ENCODE measurements around the gene SLC22A12. TPM values are rescaled to one million over a fixed set of nuclear protein-coding genes. Genes with fewer than 3 reads are reported as not detected.

SLC22A12 gene
- total and polyA plus RNA-seq, 2 donors (not counting 3 experiments of a cell fraction or from before 2014, with no cell fraction given), result not detected

GRCh38 chr11:64632654-64633053 lies 41.6 kb downstream of the SLC22A12 start:
- ChIA-PET CTCF (interaction anchor here (1.2 kb wide), 1 partner anchor 183 kb away, joined by 3 read pairs; no protein-coding TSS in a partner anchor), POLR2A (no interaction called here)
- H3K36me3 ChIP-seq (ENCODE audit: control insufficient read depth in 2 of 2, extremely low read depth in 1 of 2, insufficient read depth in 2 of 2, low read length in 2 of 2), result no peaks in the 10 kb centered on the region
- peaks cover 3 to 9% of the 10 kb centered on the region in 2 experiments for H3K27me3 ChIP-seq (ENCODE audit: control insufficient read depth in 2 of 2, insufficient read depth in 2 of 2, low read length in 2 of 2)
- intact Hi-C loops (cut with micrococcal nuclease) (no loop called here), dilution Hi-C loops (cut with MboI; ENCODE audit: extremely low pct_ligation_motif_present, low sequenced_read_pairs) (loop anchor here (25.0 kb wide), 1 partner anchor 120 kb away; no protein-coding TSS in a partner anchor)
- TF ChIP-seq MYC (IDR thresholded peaks at IDR 0.05; ENCODE audit: low read depth, low read length), result no peak
- TF ChIP-seq MAX (IDR thresholded peaks at IDR 0.05; ENCODE audit: insufficient read depth, insufficient read length), result no peak
- no peak for TF ChIP-seq CTCF (IDR thresholded peaks at IDR 0.05; ENCODE audit: extremely low read depth in 1 of 2, insufficient read depth in 1 of 2, low read depth in 1 of 2, low read length in 2 of 2)
- TF ChIP-seq POLR2AphosphoS5 (IDR thresholded peaks at IDR 0.05; ENCODE audit: insufficient read depth, low read depth, low read length), result no peak
- no peak for TF ChIP-seq EZH2 (IDR thresholded peaks at IDR 0.05; ENCODE audit: borderline replicate concordance, low read depth, low read length, severe bottlenecking)
- TF ChIP-seq FOS (IDR thresholded peaks at IDR 0.05; ENCODE audit: borderline replicate concordance, insufficient read depth, low read length), result no peak
- no peak for TF ChIP-seq JUN (IDR thresholded peaks at IDR 0.05; ENCODE audit: borderline replicate concordance, insufficient read depth, insufficient read length, low read depth)
- no peak for TF ChIP-seq GATA2 (IDR thresholded peaks at IDR 0.05; ENCODE audit: insufficient read depth, insufficient read length, low read depth, low read length)
- TF ChIP-seq POLR2A (IDR thresholded peaks at IDR 0.05; ENCODE audit: low read depth, low read length), result no peak
- no peaks in the 10 kb centered on the region for H3K9me1 ChIP-seq (replicated peaks; ENCODE audit: control insufficient read depth, extremely low read depth, insufficient read depth, low read length)
- no peak overlapping the region for H2AFZ ChIP-seq (ENCODE audit: low read depth, low read length)
- no TSS peak for BruUV-seq (replicated peaks)
- FAIRE-seq, result no peak
- no peaks in the 10 kb centered on the region for H3K4me1 ChIP-seq (ENCODE audit: control insufficient read depth, extremely low read depth, insufficient read depth, low read length)
- no peak overlapping the region for H3K27ac ChIP-seq (ENCODE audit: insufficient read depth, low read depth, low read length)
- no peak for DNase-seq (ENCODE audit: low read depth, low spot score)
- H4K20me1 ChIP-seq (replicated peaks; ENCODE audit: control insufficient read depth, extremely low read depth, insufficient read depth, low read length), result no peaks in the 10 kb centered on the region
- H3K4me2 ChIP-seq (ENCODE audit: insufficient read depth, low read length), result no peak overlapping the region
- no peak overlapping the region for H3K9ac ChIP-seq (replicated peaks; ENCODE audit: extremely low read depth, insufficient read depth, low read length)
- H3K4me3 ChIP-seq (replicated peaks in 1 of 3; ENCODE audit: insufficient read depth in 1 of 3, low read depth in 1 of 3, low read length in 3 of 3), result no peak overlapping the region
- H3K9me3 ChIP-seq (replicated peaks; ENCODE audit: control insufficient read depth, insufficient read depth, low read length), result no peaks in the 10 kb centered on the region
- H3K79me2 ChIP-seq (ENCODE audit: control insufficient read depth, insufficient read depth, low read length), result no peaks in the 10 kb centered on the region
